ENCODE results near the gene CACFD1.

CACFD1 gene

GRCh38 chr9:133459476-133460404 lies at the start of gene CACFD1 (continued):
- TF ChIP-seq TCF7L2 (IDR thresholded peaks at IDR 0.05; ENCODE audit: borderline replicate concordance, low read depth, low read length) (no peak), ZNF311 (tag by site-specific recombination; IDR thresholded peaks at IDR 0.05; ENCODE audit: borderline replicate concordance) (no peak), ZSCAN4 (tag by site-specific recombination; IDR thresholded peaks at IDR 0.05) (no peak), ZNF114 (tag by site-specific recombination; IDR thresholded peaks at IDR 0.05) (no peak), ZNF214 (tag by site-specific recombination; IDR thresholded peaks at IDR 0.05; ENCODE audit: borderline replicate concordance) (no peak), ZFP69B (tag by site-specific recombination; IDR thresholded peaks at IDR 0.05) (no peak), KLF9 (tag by site-specific recombination; IDR thresholded peaks at IDR 0.05; ENCODE audit: low read depth) (peak; percentile 73), SP2 (tag by site-specific recombination; IDR thresholded peaks at IDR 0.05) (peak; percentile 79), ZNF211 (tag by site-specific recombination; IDR thresholded peaks at IDR 0.05; ENCODE audit: low read depth) (no peak), ZNF266 (tag by site-specific recombination; IDR thresholded peaks at IDR 0.05; ENCODE audit: low read depth) (no peak), ZEB2 (tag by site-specific recombination; IDR thresholded peaks at IDR 0.05) (peak; percentile 56), ZBTB10 (tag by site-specific recombination; IDR thresholded peaks at IDR 0.05) (peak; percentile 76), GLIS2 (tag by site-specific recombination; IDR thresholded peaks at IDR 0.05) (peak; percentile 75), ZNF624 (tag by site-specific recombination; IDR thresholded peaks at IDR 0.05) (no peak), ZNF449 (tag by site-specific recombination; IDR thresholded peaks at IDR 0.05) (peak; percentile 83), ZNF654 (tag by site-specific recombination; IDR thresholded peaks at IDR 0.05; ENCODE audit: low read depth) (no peak), ZIC2 (tag by site-specific recombination; IDR thresholded peaks at IDR 0.05) (peak; percentile 89), PRDM1 (tag by site-specific recombination; IDR thresholded peaks at IDR 0.05) (no peak), ZNF747 (tag by site-specific recombination; IDR thresholded peaks at IDR 0.05) (no peak), ZNF792 (tag by site-specific recombination; IDR thresholded peaks at IDR 0.05) (no peak), KLF8 (tag by site-specific recombination; IDR thresholded peaks at IDR 0.05) (peak; percentile 10; the same call in 1 of the 2 replicates), ZBTB48 (tag by site-specific recombination; IDR thresholded peaks at IDR 0.05) (peak; percentile 50; the same call in 1 of the 2 replicates), ZNF324 (tag by site-specific recombination; IDR thresholded peaks at IDR 0.05) (peak; percentile 56; the same call in 1 of the 2 replicates), ZNF558 (tag by site-specific recombination; IDR thresholded peaks at IDR 0.05) (no peak), ZNF544 (tag by site-specific recombination; IDR thresholded peaks at IDR 0.05) (no peak), ZBTB1 (tag by site-specific recombination; IDR thresholded peaks at IDR 0.05) (no peak), ZNF629 (tag by site-specific recombination; IDR thresholded peaks at IDR 0.05) (peak; percentile 72; the same call in 1 of the 2 replicates), ZNF830 (tag by site-specific recombination; IDR thresholded peaks at IDR 0.05; ENCODE audit: low read depth) (no peak), KLF17 (tag by site-specific recombination; IDR thresholded peaks at IDR 0.05) (peak; percentile 54; the same call in 1 of the 2 replicates), ZBTB26 (tag by site-specific recombination; optimal IDR thresholded peaks at IDR 0.05) (peak; percentile 59), IKZF3 (tag by site-specific recombination; IDR thresholded peaks at IDR 0.05) (peak; percentile 57), YY1 (tag by site-specific recombination; IDR thresholded peaks at IDR 0.05) (no peak), ZSCAN30 (tag by site-specific recombination; IDR thresholded peaks at IDR 0.05) (no peak)
